ENCODE measurements around the gene DKKL1. TPM values are rescaled to one million over a fixed set of nuclear protein-coding genes. Genes with fewer than 3 reads are reported as not detected.
"Not testable (repeated sequence)": the region's sequence is repeated elsewhere in the genome, so short reads cannot be mapped to it uniquely, and the experiment has no call there.

Gene DKKL1
- not detected for total RNA-seq
- long read RNA-seq: 0 reads

DNA sequence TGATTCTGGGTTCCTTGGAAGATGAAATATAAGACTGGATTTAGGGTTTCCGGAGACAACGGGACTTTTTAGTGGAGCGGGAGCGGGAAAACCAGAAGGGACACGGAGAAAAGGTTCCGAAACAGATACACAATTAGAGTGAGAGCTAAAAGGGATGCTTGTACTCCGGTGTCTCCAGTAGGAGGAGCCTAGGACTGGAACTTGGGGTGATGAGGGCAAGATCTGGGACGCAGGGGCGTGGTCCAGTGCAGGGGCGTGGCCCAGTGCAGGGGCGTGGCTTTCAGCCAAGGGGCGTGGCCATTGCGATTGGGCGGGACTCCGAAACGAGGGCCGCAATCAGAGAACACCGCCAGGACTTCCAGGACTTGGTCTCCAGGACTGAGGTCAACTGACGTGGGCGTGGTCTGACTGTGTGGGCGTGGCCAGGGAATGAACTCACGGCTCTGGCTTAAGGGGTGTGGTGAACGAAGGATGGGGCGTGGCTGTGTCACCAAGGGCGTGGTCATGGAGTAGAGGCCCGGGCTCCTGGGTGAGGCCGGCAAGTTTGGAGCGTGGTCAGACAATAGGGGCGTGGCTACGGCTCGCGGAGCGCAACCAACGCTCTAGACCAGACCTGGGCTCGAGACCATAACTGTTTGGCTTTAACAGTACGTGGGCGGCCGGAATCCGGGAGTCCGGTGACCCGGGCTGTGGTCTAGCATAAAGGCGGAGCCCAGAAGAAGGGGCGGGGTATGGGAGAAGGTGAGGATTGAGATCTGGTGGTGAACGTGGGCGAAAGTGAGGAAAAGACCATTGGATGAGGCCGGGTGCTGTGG lies at the start of gene DKKL1:
Gene DKKL1, plus strand, starts transcription at position 610 of the 815 bp plus-strand sequence. Its CDS starts 122 bp downstream, at position 732.
- intact Hi-C loops (cut with DNase I): loop anchor here (1.0 kb wide), 1 partner anchor 79 kb away; no protein-coding TSS in a partner anchor
- peak; percentile 98 for DNase-seq (ENCODE audit: missing footprints)
- peak; percentile 94 for ATAC-seq

DNA sequence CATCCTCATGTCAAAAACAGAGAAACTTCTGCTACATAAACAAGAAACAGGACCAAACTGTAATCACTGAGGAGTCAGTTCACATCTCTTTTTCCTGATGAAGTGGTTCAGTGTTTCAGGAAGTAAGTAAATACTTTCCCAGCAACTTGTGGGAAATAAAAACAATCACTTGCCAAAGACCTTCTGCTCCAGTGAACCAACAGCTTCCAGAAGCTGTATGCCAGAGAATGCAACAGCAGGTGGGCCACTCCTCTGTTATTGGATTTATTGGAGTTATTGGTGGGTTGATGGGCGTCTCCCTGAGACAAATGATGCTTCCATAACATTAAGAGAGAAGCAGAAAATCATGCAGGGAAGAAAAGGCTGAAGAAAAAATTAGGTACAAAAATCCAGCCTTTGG lies 48.6 kb upstream of the DKKL1 start:
- no peak for DNase-seq (ENCODE audit: missing footprints)

DNA sequence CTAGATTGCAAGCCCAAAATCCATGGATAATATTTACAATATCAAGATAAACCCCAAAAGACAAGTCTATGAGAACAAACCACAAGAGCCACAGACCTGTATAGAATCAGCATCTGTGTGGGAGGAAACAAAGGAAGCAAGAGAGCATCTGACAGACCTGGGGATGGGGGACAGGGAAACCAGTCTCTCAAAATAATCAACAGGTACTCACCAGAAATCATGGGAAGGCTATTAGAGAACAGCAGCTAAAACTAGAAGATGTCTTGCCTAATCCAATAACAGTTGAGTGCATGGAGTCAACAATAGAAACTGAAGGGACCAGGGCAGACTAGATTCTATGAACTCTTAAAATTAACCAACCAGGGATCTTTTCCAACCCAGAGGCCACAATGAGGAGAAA lies 47.4 kb upstream of the DKKL1 start:
- ATAC-seq (no peak), DNase-seq (ENCODE audit: missing footprints) (no peak)
- intact Hi-C loops (cut with DNase I): no loop called here

More for the DNA sequence above, 48.6 kb upstream of the DKKL1 start:
- intact Hi-C loops (cut with DNase I): no loop called here
- ATAC-seq: no peak

DNA sequence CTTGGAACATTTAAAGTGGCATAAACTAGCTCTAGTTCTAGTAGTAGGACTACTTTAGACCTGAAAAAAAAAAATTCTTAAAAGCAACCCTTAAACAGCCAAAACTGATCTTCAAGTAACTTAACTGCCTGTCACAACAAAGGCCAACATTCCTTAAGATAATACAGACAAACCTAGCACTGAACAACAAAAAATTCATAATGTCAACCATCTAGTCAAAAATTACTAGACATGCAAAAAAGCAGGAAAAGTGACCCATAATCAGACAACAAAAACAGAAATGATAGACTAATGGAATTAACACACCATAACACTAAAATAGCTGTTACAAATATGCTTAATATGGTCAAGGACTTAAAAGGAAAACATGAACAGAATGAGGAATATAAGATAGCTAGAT lies 45.4 kb upstream of the DKKL1 start:
- no peak for ATAC-seq
- DNase-seq (ENCODE audit: missing footprints): no peak
- intact Hi-C loops (cut with DNase I): no loop called here

DNA sequence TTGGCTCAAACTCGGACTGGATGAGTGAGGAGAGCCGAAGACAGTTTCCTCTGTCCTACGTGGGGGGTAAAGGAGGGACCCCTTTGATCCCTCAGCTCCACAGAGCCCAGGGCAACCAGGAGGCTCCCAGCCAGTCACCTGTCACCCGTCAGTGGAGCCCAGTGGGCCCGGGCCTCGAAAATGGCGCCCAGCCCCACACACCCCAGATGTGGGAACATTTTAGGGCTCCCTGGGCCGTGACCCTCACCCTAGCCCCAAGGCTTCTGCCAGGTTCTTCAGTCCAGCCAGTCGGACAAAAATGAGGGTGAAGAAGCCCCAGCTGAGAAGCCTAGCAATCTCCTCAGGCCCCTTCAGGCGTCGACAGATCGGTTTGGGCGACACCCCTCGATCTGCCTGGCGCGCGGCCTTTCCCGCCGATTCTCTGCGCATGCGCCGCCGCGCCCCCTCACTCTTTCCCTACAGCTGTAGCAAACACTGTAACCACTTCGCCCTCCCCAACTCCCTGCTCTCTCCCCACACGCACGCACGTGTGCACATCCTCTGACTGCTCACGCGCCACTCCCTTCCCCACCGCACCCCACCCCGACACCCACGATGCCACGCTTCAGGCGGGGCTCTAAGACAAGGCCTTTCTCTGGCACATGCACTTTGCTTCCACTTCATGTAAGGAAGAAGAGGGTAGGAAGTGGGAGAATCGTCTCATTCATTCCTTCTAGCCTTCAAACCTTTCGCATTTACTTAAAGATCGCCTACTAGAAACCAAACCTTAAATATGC lies 38.7 kb upstream of the DKKL1 start, which contains the start of gene SLC6A16:
Gene SLC6A16, minus strand, starts transcription at position 391 of the 776 bp plus-strand sequence. CDS start 13,844 bp downstream, outside the sequence.
- DNase-seq (ENCODE audit: missing footprints): no peak
- intact Hi-C loops (cut with DNase I): no loop called here
- no peak for ATAC-seq

DNA sequence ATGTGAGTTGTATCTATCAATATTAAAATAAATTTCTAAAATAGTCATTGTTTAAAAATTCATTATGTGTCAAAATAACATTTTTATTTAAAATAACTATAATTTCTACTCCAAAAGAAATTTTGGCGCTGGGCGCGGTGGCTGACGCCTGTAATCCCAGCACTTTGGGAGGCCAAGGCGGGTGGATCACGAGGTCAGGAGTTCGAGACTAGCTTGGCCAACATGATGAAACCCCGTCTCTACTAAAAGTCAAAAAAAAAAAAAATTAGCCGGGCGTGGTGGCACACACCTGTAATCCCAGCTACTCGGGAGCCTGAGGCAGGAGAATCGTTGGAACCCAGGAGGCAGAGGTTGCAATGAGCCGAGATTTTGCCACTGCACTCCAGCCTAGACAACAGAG lies 37.9 kb upstream of the DKKL1 start:
- DNase-seq (ENCODE audit: missing footprints); ATAC-seq; intact Hi-C loops (cut with DNase I): not testable (repeated sequence)

DNA sequence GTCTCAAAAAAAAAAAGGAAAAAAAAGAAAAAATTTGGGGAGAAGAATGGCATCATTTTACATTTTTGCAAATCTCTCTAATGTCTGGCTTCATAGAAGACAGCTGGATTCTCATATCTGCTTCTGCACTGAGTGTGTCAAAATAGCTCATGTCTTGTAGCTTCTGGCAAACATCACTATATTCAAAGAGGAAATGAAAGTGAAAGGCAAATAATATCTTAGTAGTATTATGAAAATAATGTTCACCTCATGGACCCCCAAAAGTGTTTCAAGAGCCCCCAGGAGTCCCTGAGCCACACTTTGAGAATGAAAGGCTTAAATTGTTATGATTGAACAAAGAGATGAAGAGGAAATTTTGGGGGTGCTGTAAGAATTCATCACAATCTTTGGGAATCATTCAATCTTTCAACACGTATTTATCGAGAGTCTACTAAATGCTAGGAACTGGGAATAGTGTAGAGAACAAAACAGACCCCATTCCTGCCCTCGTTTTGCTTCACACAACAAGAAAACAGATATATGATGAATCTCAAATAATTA lies 37.4 kb upstream of the DKKL1 start:
- ATAC-seq: no peak
- intact Hi-C loops (cut with DNase I): no loop called here
- DNase-seq (ENCODE audit: missing footprints): no peak

DNA sequence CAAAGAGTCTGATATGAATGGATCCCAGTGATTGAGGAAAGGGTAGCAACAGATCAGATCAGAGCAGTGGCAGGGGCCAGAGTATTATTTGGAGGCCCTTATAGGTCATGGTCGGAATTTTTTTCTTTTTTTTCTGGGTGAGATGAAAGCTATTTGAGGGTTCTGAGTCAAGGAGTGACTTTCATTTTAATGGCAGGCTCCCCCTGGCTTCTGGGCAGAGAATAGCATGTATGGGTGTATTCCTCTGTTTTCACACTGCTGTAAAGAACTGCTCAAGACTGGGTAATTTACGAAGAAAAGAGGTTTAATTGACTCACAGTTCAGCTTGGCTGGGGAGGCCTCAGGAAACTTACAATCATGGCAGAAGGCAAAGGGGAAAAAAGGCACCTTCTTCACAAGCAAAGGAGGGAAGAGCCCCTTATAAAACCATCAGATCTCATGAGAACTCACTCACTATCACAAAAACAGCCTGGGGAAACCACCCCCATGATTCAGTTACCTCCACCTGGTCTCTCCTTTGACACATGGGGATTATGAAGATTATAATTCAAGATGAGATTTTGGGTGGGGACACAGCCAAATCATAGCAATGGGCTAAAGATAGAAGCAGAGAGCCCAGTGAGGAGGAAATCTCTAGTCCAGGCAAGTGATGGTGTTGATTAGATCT lies 35.7 kb upstream of the DKKL1 start:
- DNase-seq (ENCODE audit: missing footprints) (no peak), ATAC-seq (no peak)
- intact Hi-C loops (cut with DNase I): no loop called here

DNA sequence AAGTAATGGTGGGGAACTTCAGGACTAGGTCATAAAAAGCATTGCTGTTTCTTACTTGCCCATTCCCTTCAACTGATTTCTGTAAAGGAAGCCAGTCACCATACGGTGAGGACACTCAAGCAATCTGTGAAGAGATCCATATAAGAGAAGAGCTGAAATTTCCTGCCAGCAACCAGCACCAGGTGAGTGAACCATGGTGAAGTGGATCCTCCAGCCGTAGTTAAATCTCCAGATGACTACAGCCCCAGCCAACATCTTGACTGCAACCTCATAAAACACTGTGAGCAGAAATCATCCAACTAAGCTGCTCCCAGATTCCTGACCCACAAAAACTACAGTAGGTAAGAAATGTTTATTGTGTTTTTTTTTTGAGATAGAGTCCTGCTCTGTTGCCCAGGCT lies 34.9 kb upstream of the DKKL1 start:
- intact Hi-C loops (cut with DNase I): no loop called here
- no peak for ATAC-seq
- no peak for DNase-seq (ENCODE audit: missing footprints)

DNA sequence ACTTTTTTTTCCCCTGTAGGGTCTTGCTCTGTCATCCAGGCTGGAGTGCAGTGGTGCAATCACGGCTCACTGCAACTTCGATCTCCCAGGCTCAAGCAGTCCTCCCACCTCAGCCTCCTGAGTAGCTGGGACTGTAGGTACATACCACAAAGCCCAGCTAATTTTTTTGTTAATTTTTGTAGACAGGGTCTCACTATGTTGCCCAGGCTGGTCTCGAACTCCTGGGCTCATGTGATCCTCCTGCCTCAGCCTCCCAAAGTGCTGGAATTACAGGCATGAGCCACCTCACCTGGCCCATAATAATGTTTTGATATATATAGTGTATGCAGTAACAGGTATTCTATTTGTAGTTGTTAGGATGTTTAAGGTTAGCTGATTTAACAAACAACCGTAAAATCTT lies 32.5 kb upstream of the DKKL1 start:
- intact Hi-C loops (cut with DNase I): loop anchor here (10.0 kb wide), 1 partner anchor 106 kb away; no protein-coding TSS in a partner anchor
- DNase-seq (ENCODE audit: missing footprints); ATAC-seq: not testable (repeated sequence)

DNA sequence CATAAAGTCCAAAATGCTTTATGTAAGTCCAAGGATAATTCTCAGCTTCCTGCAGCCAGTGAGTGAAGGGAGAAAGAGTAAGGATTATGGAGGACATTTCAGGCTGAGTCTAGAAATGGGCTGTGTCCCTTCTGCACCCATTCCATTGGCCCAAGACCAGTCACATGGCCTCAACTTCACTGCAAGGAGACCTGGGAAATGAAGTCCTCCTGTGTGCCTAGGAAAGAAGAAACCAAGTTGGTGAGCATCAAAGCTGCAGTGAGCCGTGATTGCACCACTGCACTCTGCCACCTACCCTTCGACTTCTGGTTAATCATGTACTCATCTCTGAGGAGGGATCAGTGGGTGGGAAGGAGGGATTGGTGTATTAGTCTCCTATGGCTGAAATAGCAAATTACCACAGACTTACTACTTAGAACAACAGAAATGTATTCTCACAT lies 32.0 kb upstream of the DKKL1 start:
- ATAC-seq (peak; percentile 71), DNase-seq (ENCODE audit: missing footprints) (no peak)
- intact Hi-C loops (cut with DNase I): loop anchor here (10.0 kb wide), 1 partner anchor 107 kb away; no protein-coding TSS in a partner anchor

DNA sequence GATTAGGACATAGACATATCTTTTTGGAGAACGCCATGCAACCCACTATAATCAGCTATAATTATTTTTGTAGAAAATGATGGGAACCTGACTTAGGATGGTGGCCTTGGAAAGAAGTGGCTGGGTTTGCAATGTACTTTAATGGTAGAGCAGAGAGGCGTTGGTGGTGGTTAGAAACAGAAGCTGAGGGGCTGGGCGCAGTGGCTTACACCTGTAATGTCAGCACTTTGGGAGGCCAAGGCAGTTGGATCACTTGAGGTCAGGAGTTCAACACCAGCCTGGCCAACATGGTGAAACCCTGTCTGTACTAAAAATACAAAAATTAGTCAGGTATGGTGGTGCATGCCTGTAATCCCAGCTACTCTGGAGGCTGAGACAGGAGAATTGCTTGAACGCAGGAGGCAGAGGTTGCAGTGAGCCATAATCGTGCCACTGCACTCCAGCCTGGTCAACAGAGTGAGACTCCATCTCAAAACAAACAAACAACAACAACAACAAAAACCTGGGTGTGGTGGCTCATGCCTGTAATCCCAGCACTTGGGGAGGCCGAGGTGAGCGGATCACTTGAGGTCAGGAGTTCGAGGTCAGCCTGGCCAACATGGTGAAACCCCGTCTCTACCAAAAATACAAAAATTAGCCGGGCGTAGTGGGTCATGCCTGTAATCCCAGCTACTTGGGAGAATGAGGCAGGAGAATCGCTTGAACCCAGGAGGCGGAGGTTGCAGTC lies 30.8 kb upstream of the DKKL1 start:
- ATAC-seq; DNase-seq (ENCODE audit: missing footprints): not testable (repeated sequence)
- intact Hi-C loops (cut with DNase I): loop anchor here (10.0 kb wide), 1 partner anchor 108 kb away; no protein-coding TSS in a partner anchor

DNA sequence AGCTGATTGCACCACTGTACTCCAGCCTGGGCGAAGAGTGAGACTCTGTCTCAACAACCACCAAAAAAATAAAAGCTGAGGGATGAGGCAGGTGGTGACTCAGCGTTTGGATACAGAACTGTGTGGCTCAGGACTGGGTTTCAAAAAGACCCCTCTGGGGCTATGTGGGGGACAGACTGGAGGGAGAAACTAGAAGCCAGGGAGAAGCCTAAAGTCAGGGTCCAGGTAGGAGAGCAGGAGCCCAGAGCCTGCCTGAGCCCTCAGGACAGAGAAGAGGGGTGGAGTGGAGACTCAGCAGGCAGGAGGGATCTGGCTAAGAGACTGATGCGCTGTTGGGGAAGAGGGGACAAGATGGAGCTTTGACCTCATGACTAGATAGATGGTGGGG lies 30.3 kb upstream of the DKKL1 start:
- ATAC-seq (no peak), DNase-seq (ENCODE audit: missing footprints) (no peak)
- intact Hi-C loops (cut with DNase I): loop anchor here (10.0 kb wide), 1 partner anchor 109 kb away; no protein-coding TSS in a partner anchor

DNA sequence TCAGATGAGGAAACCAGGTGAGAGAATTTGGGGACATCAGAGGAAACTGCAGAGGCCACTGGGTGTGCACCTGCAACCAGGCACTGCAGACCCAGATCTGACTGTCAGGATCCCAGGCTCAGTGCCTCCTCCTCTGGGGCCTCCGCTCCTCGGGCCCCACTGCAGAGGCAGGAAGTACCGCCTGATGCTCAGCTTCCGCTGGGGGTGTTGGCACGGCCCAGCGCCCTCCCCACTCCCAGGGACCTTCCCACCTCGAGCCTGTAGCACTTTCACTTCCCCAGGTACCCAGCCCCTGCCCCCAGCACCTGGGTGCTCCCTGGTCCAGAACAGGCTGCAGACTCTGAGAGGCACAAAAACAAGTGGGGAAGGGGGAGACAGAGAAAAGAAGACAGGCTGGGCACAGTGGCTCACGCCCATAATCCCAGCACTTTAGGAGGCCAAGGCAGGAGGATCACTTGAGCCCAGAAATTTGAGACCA lies 29.8 kb upstream of the DKKL1 start:
- DNase-seq (ENCODE audit: missing footprints): peak; percentile 80
- intact Hi-C loops (cut with DNase I): loop anchor here (10.0 kb wide), 1 partner anchor 109 kb away; no protein-coding TSS in a partner anchor
- no peak for ATAC-seq

DNA sequence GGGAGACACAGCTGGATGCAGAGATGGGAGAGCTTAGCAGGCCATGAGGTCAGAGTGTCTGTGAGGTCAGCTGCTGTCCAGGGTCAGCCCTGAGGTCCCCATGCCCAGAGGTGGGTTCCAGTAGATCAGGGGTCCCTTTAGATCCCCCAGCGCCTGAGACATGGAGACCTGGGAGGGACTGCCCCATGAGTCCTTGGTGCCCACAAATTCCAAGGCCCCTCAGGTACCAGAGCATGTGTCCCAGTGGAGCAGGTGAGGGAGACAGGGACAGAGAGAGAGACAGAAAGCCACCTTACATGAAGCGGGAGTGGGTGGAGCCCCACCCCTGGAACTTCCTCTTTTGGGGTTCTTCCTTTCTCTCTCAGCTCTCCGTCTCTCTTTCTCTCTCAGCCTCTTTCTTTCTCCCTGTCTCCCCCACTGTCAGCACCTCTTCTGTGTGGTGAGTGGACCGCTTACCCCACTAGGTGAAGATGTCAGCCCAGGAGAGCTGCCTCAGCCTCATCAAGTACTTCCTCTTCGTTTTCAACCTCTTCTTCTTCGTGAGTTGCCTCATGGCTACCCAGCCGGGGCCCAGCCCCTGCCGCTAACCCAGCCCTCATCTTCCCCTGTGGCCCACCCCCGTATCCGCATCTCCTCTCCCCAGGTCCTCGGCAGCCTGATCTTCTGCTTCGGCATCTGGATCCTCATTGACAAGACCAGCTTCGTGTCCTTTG lies 28.4 kb upstream of the DKKL1 start, which contains the start of gene CD37:
Gene CD37, plus strand, starts transcription at position 336 of the 713 bp plus-strand sequence. Its CDS starts 135 bp downstream, at position 471.
- ATAC-seq (no peak), DNase-seq (ENCODE audit: missing footprints) (peak; percentile 81)
- intact Hi-C loops (cut with DNase I): loop anchor here (10.0 kb wide), 1 partner anchor 110 kb away; no protein-coding TSS in a partner anchor

DNA sequence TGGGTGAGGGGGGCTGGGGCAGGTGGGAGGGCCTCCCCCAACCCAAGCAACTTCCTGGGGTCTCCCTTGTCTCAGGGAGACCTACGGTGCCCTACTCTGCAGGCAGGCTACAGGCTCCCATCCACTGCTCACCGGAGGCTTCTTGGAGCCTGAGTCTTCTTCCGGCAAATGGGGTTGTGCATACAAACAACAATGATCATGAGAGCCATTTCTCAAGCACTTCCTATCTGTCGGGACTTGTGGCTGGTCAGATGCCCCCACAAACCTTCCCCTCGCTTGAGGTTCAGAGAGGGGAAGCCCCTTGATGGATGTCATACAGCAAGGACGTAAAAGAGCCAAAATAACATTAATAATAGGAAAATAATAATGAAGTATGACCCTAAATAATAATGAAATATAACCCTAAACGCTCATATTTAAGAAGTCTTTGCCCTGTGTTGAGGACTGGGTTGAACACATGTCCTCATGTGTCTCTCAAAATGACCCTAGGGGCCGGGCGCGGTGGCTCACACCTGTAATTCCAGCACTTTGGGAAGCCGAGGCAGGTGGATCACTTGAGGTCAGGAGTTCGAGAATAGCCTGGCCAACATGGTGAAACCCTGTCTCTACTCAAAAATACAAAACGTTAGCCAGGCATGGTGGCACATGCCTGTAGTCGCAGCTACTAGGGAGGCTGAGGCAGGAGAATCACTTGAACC lies 27.7 kb upstream of the DKKL1 start:
- ATAC-seq: no peak
- intact Hi-C loops (cut with DNase I): loop anchor here (10.0 kb wide), 1 partner anchor 111 kb away; no protein-coding TSS in a partner anchor

More for the DNA sequence above, 27.7 kb upstream of the DKKL1 start:
- no peak for DNase-seq (ENCODE audit: missing footprints)
